Gastroesophageal sphincter (tissue), 3 donors: ENCODE measurements around the gene FSCN2.

Source experiments
- CTCF ChIP-seq, 4 experiments: fragments of 200-600 bp in 2 of 4; fragments of 450-650 bp in 2 of 4; sonication (generic) in 1 of 4; IDR thresholded peaks; one replicate each; pipeline ENCODE4 v1.5.1; 2017 to 2019; ENCODE audit warnings: antibody characterized with exemption in 4 of 4, mild to moderate bottlenecking in 2 of 4, moderate library complexity in 2 of 4
- POLR2A ChIP-seq, 2 donors: fragments of 450-650 bp; IDR thresholded peaks; one replicate each; pipeline ENCODE4 v1.6.1; 2017; ENCODE audit warnings: antibody characterized with exemption in 2 of 2, mild to moderate bottlenecking in 2 of 2, moderate library complexity in 1 of 2

GRCh38 chr17:81545160-81545949 is 17.2 kb downstream of the FSCN2 start:
- TF ChIP-seq CTCF (IDR thresholded peaks at IDR 0.05) (no peak), POLR2A (IDR thresholded peaks at IDR 0.05) (no peak)
